Liver (tissue), 9 donors: ENCODE measurements around the gene NMNAT1. TPM values are rescaled to one million over a fixed set of nuclear protein-coding genes. Genes with fewer than 3 reads are reported as not detected.

Source experiments
- DNase-seq: peaks from one replicate; pipeline ENCODE4 v3.0.0-alpha.2; 2017; ENCODE audit warnings: low spot score
- H3K27ac ChIP-seq, 2 donors: one replicate each; pipeline ENCODE4 v1.7.0; 2013; ENCODE audit warnings: inconsistent platforms in 2 of 2, low read length in 2 of 2, control low read depth in 1 of 2, low read depth in 1 of 2, mild to moderate bottlenecking in 1 of 2
- H3K27me3 ChIP-seq, 4 donors: one replicate each; pipeline versions ENCODE4 v1.6.1 to v1.7.0; 2013; ENCODE audit warnings: low read length in 3 of 4, inconsistent platforms in 1 of 4, mild to moderate bottlenecking in 1 of 4, moderate library complexity in 1 of 4; ENCODE audit not compliant: control insufficient read depth in 4 of 4, insufficient read depth in 4 of 4
- H3K36me3 ChIP-seq, 4 donors: one replicate each; pipeline versions ENCODE4 v1.6.1 to v1.7.0; 2013; ENCODE audit warnings: low read length in 3 of 4, mild to moderate bottlenecking in 3 of 4, low read depth in 1 of 4, moderate library complexity in 1 of 4; ENCODE audit not compliant: control insufficient read depth in 4 of 4, insufficient read depth in 3 of 4
- H3K4me1 ChIP-seq, 4 donors: one replicate each; pipeline versions ENCODE4 v1.6.1 to v1.7.0; 2013; ENCODE audit warnings: low read length in 3 of 4, mild to moderate bottlenecking in 3 of 4, moderate library complexity in 1 of 4; ENCODE audit not compliant: control insufficient read depth in 4 of 4, insufficient read depth in 4 of 4
- H3K4me3 ChIP-seq, 3 donors: one replicate each; pipeline versions ENCODE4 v1.6.1 to v1.7.0; 2013; ENCODE audit warnings: low read length in 3 of 3, control low read depth in 1 of 3, low read depth in 1 of 3, mild to moderate bottlenecking in 1 of 3
- H3K9ac ChIP-seq, 2 donors: one replicate each; pipeline ENCODE4 v1.7.0; 2013; ENCODE audit warnings: low read length in 2 of 2, mild to moderate bottlenecking in 2 of 2, moderate library complexity in 2 of 2, control low read depth in 1 of 2, low read depth in 1 of 2
- H3K9me3 ChIP-seq, 4 donors: one replicate each; pipeline versions ENCODE4 v1.6.1 to v1.7.0; 2013; ENCODE audit warnings: low read length in 3 of 4; ENCODE audit not compliant: control insufficient read depth in 4 of 4
- ATF3 ChIP-seq: IDR thresholded peaks from 2 replicates; pipeline ENCODE4 v1.6.1; 2016; ENCODE audit warnings: antibody characterized with exemption
- CTCF ChIP-seq: fragments of 150-350 bp; IDR thresholded peaks from 2 replicates; pipeline ENCODE4 v1.5.1; 2017; ENCODE audit warnings: improper control_type of control experiment, low read depth, low read length; ENCODE audit not compliant: missing input control
- EGR1 ChIP-seq, 2 donors: IDR thresholded peaks; 2 replicates each; pipeline ENCODE4 v1.6.1; 2016 to 2018; ENCODE audit warnings: antibody characterized with exemption in 2 of 2, low read depth in 2 of 2
- FOXA1 ChIP-seq: IDR thresholded peaks from 2 replicates; pipeline ENCODE4 v1.6.1; 2016; ENCODE audit warnings: antibody characterized with exemption
- FOXA2 ChIP-seq: IDR thresholded peaks from 2 replicates; pipeline ENCODE4 v1.6.1; 2016; ENCODE audit warnings: antibody characterized with exemption
- GABPA ChIP-seq, 2 donors: IDR thresholded peaks in 1 of 2; conservative IDR thresholded peaks in 1 of 2; 2 replicates each; pipeline ENCODE4 v1.6.1; 2016; ENCODE audit warnings: antibody characterized with exemption in 2 of 2, mild to moderate bottlenecking in 1 of 2, moderate library complexity in 1 of 2
- HNF4A ChIP-seq, 2 donors: conservative IDR thresholded peaks; 2 replicates each; pipeline ENCODE4 v1.6.1; 2016; ENCODE audit warnings: antibody characterized with exemption in 2 of 2, mild to moderate bottlenecking in 2 of 2
- HNF4G ChIP-seq: IDR thresholded peaks from 2 replicates; pipeline ENCODE4 v1.6.1; 2016; ENCODE audit warnings: antibody characterized with exemption
- JUND ChIP-seq, 2 donors: IDR thresholded peaks; 2 replicates each; pipeline ENCODE4 v1.6.1; 2016; ENCODE audit warnings: antibody characterized with exemption in 2 of 2
- MAX ChIP-seq: IDR thresholded peaks from 2 replicates; pipeline ENCODE4 v1.6.1; 2016; ENCODE audit warnings: antibody characterized with exemption
- NR2F2 ChIP-seq: IDR thresholded peaks from 2 replicates; pipeline ENCODE4 v1.6.1; 2016; ENCODE audit warnings: antibody characterized with exemption
- RAD21 ChIP-seq, 2 donors: IDR thresholded peaks; 2 replicates each; pipeline ENCODE4 v1.6.1; 2016; ENCODE audit warnings: antibody characterized with exemption in 2 of 2, mild to moderate bottlenecking in 2 of 2
- REST ChIP-seq: IDR thresholded peaks from 2 replicates; pipeline ENCODE4 v1.6.1; 2016; ENCODE audit warnings: antibody characterized with exemption, mild to moderate bottlenecking
- RXRA ChIP-seq, 2 donors: IDR thresholded peaks; 2 replicates each; pipeline ENCODE4 v1.6.1; 2017 to 2018; ENCODE audit warnings: antibody characterized with exemption in 2 of 2, mild to moderate bottlenecking in 1 of 2
- YY1 ChIP-seq: IDR thresholded peaks from 2 replicates; pipeline ENCODE4 v1.6.1; 2016; ENCODE audit warnings: antibody characterized with exemption, mild to moderate bottlenecking
- WGBS: extraction: QIAGEN DNeasy Blood & Tissue Kit; methylation state at CpG from one replicate; pipeline ENCODE4 v1.1.7; 2013; 5-methylcytosine and 5-hydroxymethylcytosine counted together
- polyA plus RNA-seq, 2 donors: library from polyadenylated mRNA; stranded (reverse) in 1 of 2; unstranded in 1 of 2; fragments of 200-250 nt in 1 of 2; fragments of >200 nt in 1 of 2; fragmentation: Nextera tagmentation in 1 of 2; extraction: Ambion mirVana in 1 of 2; gene quantifications; one replicate each; pipeline versions ENCODE4 v1.2.1 to v1.2.3, GENCODE V29; 2013 to 2015
- total RNA-seq, 2 donors: library from RNA; depleted of rRNA; stranded (reverse); fragments of >200 nt; gene quantifications; one replicate each; pipeline ENCODE4 v1.2.3, GENCODE V29; 2014
- donor health status: healthy.
- donor health status: healthy.
- donor health status: healthy.
- donor health status: healthy.
- donor health status: healthy.

NMNAT1 gene
- total and polyA plus RNA-seq, 4 donors, result 5.2 to 7.4 (median 5.6) TPM

GRCh38 chr1:9912264-9912936, 30.9 kb upstream of the NMNAT1 start:
- H3K36me3 ChIP-seq, result no peaks in the 10 kb centered on the region
- WGBS, result 75% methylated on average over 12 of the region's 12 CpGs
- no peak overlapping the region for H3K9ac ChIP-seq

More at GRCh38 chr1:9912264-9912936, 30.9 kb upstream of the NMNAT1 start:
- DNase-seq, result no peak
- Histone ChIP-seq H3K9me3 (no peaks in the 10 kb centered on the region), H3K4me1 (peaks cover 3 to 32% (median 17%) of the 10 kb centered on the region in 4 donors), H3K27ac (no peak overlapping the region), H3K4me3 (no peak overlapping the region), H3K27me3 (no peaks in the 10 kb centered on the region)
- no peak for TF ChIP-seq FOXA1
- no peak for TF ChIP-seq REST
- TF ChIP-seq YY1, result no peak
- TF ChIP-seq RXRA (IDR thresholded peaks at IDR 0.05), result no peak
- TF ChIP-seq FOXA2, result no peak
- no peak for TF ChIP-seq CTCF
- no peak for TF ChIP-seq HNF4A (conservative IDR thresholded peaks at IDR 0.05)
- no peak for TF ChIP-seq HNF4G
- no peak for TF ChIP-seq ATF3
- no peak for TF ChIP-seq MAX
- no peak for TF ChIP-seq EGR1 (IDR thresholded peaks at IDR 0.05; ENCODE audit: low read depth in 2 of 2)
- TF ChIP-seq JUND (IDR thresholded peaks at IDR 0.05), result no peak
- no peak for TF ChIP-seq GABPA (IDR thresholded peaks at IDR 0.05 in 1 of 2, conservative IDR thresholded peaks at IDR 0.05 in 1 of 2)
- no peak for TF ChIP-seq RAD21 (IDR thresholded peaks at IDR 0.05)
- TF ChIP-seq NR2F2, result no peak
